K562 (cell line): ENCODE results near the gene RSPH9. TPM values are rescaled to one million over a fixed set of nuclear protein-coding genes. Genes with fewer than 3 reads are reported as not detected.

Source experiments
- C11orf30 ChIP-seq: fragments of 450-650 bp; IDR thresholded peaks from 2 replicates; pipeline ENCODE4 v1.6.1; 2016; ENCODE audit warnings: low read depth, mild to moderate bottlenecking
- DPF2 ChIP-seq: fragments of 450-650 bp; IDR thresholded peaks from 2 replicates; pipeline ENCODE4 v1.6.1; 2016
- ELF4 ChIP-seq: fragments of 450-650 bp; formaldehyde crosslinking; IDR thresholded peaks from 2 replicates; pipeline ENCODE4 v1.4.0; 2022; ENCODE audit warnings: missing genetic modification characterization
- EP400 ChIP-seq: fragments of 450-650 bp; IDR thresholded peaks from 2 replicates; pipeline ENCODE4 v1.6.1; 2017; ENCODE audit warnings: antibody characterized with exemption, mild to moderate bottlenecking, moderate library complexity
- HIVEP1 ChIP-seq: fragments of 250-450 bp; sonication (Bioruptor Pico); IDR thresholded peaks from 2 replicates; pipeline ENCODE4 v1.4.0; 2020; ENCODE audit warnings: mild to moderate bottlenecking
- HNRNPUL1 ChIP-seq: fragments of 200-400 bp; formaldehyde crosslinking; IDR thresholded peaks from 2 replicates; pipeline ENCODE4 v1.6.1; 2017; ENCODE audit warnings: low read length
- HOXB6 ChIP-seq: fragments of 250-450 bp; sonication (Bioruptor Pico); IDR thresholded peaks from 2 replicates; pipeline ENCODE4 v1.5.1; 2022; ENCODE audit warnings: mild to moderate bottlenecking, borderline replicate concordance
- MBD2 ChIP-seq: sonication (generic); IDR thresholded peaks from 2 replicates; pipeline ENCODE4 v1.6.1; 2016; ENCODE audit warnings: low read depth, borderline replicate concordance
- NFE2L1 ChIP-seq: fragments of 450-650 bp; IDR thresholded peaks from 2 replicates; pipeline ENCODE4 v1.6.1; 2016; ENCODE audit warnings: missing genetic modification characterization, low read depth, mild to moderate bottlenecking, missing compliant biosample characterization, moderate library complexity, borderline replicate concordance
- NR4A1 ChIP-seq, 2 experiments: fragments of 250-450 bp in 1 of 2; fragments of 450-650 bp in 1 of 2; sonication (Bioruptor Pico) in 1 of 2; IDR thresholded peaks; 2 replicates each; pipeline versions ENCODE4 v1.4.0 to v1.6.1; 2016 to 2020; ENCODE audit warnings: mild to moderate bottlenecking in 2 of 2, missing compliant biosample characterization in 1 of 2, missing genetic modification characterization in 1 of 2, moderate library complexity in 1 of 2
- RHOXF2B ChIP-seq: fragments of 250-450 bp; sonication (Bioruptor Pico); conservative IDR thresholded peaks from 2 replicates; pipeline ENCODE4 v1.5.1; 2021
- SAFB2 ChIP-seq: fragments of 200-400 bp; formaldehyde crosslinking; IDR thresholded peaks from 2 replicates; pipeline ENCODE4 v1.6.1; 2018; ENCODE audit warnings: borderline replicate concordance, low read length, low read depth, moderate library complexity; ENCODE audit not compliant: severe bottlenecking
- SMARCA4 ChIP-seq: fragments of 450-650 bp; IDR thresholded peaks from 2 replicates; pipeline ENCODE4 v1.6.1; 2016
- TEAD2 ChIP-seq: fragments of 450-650 bp; IDR thresholded peaks from 2 replicates; pipeline ENCODE4 v1.6.1; 2016; ENCODE audit warnings: missing genetic modification characterization, control low read depth, missing compliant biosample characterization
- TFAM ChIP-seq: fragments of 250-450 bp; sonication (Bioruptor Pico); conservative IDR thresholded peaks from 2 replicates; pipeline ENCODE4 v1.5.0; 2021; ENCODE audit warnings: mild to moderate bottlenecking, moderate library complexity
- ZC3H11A ChIP-seq: IDR thresholded peaks from 2 replicates; pipeline ENCODE4 v1.6.1; 2012; ENCODE audit warnings: low read depth, low read length, improper control_type of control experiment
- ZFPM2 ChIP-seq: fragments of 250-450 bp; sonication (Bioruptor Pico); IDR thresholded peaks from 2 replicates; pipeline ENCODE4 v1.5.1; 2022; ENCODE audit warnings: mild to moderate bottlenecking
- ZNF3 ChIP-seq: fragments of 250-450 bp; sonication (Bioruptor Pico); IDR thresholded peaks from 2 replicates; pipeline ENCODE4 v1.5.0; 2021; ENCODE audit warnings: mild to moderate bottlenecking, moderate library complexity
- ZNF584 ChIP-seq: fragments of 200-800 bp; sonication (Bioruptor generic); IDR thresholded peaks from 2 replicates; pipeline ENCODE4 v1.6.1; 2016; ENCODE audit warnings: low read depth, mild to moderate bottlenecking, missing genetic modification characterization, missing compliant biosample characterization
- ZNF75A ChIP-seq: fragments of 450-650 bp; formaldehyde crosslinking; IDR thresholded peaks from 2 replicates; pipeline ENCODE4 v1.4.0; 2020; ENCODE audit warnings: mild to moderate bottlenecking
- ZNF830 ChIP-seq: fragments of 250-450 bp; sonication (Bioruptor Pico); IDR thresholded peaks from 2 replicates; pipeline ENCODE4 v1.5.0; 2021; ENCODE audit warnings: mild to moderate bottlenecking
- polyA plus RNA-seq, 8 experiments: library from polyadenylated mRNA; depleted of rRNA in 4 of 8; stranded (reverse) in 5 of 8; unstranded in 3 of 8; fragments of >200 nt; fragmentation: Nextera tagmentation in 2 of 8; fragmentation: Illumina TruSeq in 1 of 8; extraction: Ambion mirVana in 2 of 8; extraction: Trizol in 1 of 8; gene quantifications; 2 replicates each; pipeline versions ENCODE4 v1.2.1 to v1.2.3, GENCODE V29; 2011 to 2014; ENCODE audit warnings: inconsistent platforms in 1 of 8, missing spikeins in 1 of 8
- total RNA-seq, 7 experiments: library from RNA; depleted of rRNA in 6 of 7; stranded (reverse); fragments of >200 nt in 6 of 7; fragmentation: Illumina TruSeq in 2 of 7; extraction: Trizol in 2 of 7; gene quantifications; 2 replicates each; pipeline versions ENCODE4 v1.2.1 to v1.2.3, GENCODE V29; 2011 to 2021; ENCODE audit warnings: low replicate concordance in 1 of 7
- TF ChIP-seq, protein P1 (sequence below): IDR thresholded peaks from 2 replicates; pipeline ENCODE4 v1.6.1; 2014; ENCODE audit warnings: antibody characterized with exemption
- TF ChIP-seq, protein P2 (sequence below): fragments of 450-650 bp; conservative IDR thresholded peaks from 2 replicates; pipeline ENCODE4 v1.6.1; 2016; ENCODE audit warnings: missing genetic modification characterization, low read depth, mild to moderate bottlenecking, missing compliant biosample characterization, moderate library complexity

Gene RSPH9
- total and polyA plus RNA-seq, 9 of the 15 experiments (the other 6 are each of a cell fraction or from before 2014, with no cell fraction given) = 0.05 to 0.60 (median 0.39) TPM; not detected in 6

DNA sequence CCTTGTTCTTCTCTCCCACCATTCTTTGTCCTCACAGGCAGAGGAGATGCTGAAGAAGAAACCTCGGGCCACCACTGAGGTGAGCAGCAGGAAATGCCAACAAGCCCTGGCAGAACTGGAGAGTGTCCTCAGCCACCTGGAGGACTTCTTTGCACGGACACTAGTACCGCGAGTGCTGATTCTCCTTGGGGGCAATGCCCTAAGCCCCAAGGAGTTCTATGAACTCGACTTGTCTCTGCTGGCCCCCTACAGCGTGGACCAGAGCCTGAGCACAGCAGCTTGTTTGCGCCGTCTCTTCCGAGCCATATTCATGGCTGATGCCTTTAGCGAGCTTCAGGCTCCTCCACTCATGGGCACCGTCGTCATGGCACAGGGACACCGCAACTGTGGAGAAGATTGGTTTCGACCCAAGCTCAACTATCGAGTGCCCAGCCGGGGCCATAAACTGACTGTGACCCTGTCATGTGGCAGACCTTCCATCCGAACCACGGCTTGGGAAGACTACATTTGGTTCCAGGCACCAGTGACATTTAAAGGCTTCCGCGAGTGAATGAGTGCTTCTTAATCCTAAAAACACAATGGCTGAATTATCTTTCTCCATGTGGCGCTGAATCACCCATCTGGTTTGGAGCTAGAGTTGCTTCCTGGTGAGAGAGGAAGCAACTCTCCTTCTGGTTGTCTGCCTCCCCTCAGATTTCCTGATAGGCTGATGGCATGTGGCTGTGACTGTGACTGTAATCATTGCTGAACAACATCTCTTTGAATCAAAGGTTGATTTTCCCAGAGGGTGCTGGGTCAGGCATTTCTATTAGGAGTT lies 4.6 kb upstream of the RSPH9 start (continued):
- 0 out of 2 replicates have a peak, but pooled peaks have one; percentile 73 for TF ChIP-seq RHOXF2B (CRISPR knock-in tag)
- no peak for TF ChIP-seq SAFB2
- TF ChIP-seq TEAD2 = no peak
- 0 out of 2 replicates have a peak, but pooled peaks have one; percentile 43 for TF ChIP-seq HIVEP1 (CRISPR knock-in tag)
- peak; percentile 86 for TF ChIP-seq SMARCA4
- peak; percentile 87 for TF ChIP-seq ELF4
- no peak for TF ChIP-seq ZNF830
- no peak for TF ChIP-seq NFE2L1
- no peak for TF ChIP-seq ZNF3 (CRISPR knock-in tag)
- TF ChIP-seq, protein P1, sequence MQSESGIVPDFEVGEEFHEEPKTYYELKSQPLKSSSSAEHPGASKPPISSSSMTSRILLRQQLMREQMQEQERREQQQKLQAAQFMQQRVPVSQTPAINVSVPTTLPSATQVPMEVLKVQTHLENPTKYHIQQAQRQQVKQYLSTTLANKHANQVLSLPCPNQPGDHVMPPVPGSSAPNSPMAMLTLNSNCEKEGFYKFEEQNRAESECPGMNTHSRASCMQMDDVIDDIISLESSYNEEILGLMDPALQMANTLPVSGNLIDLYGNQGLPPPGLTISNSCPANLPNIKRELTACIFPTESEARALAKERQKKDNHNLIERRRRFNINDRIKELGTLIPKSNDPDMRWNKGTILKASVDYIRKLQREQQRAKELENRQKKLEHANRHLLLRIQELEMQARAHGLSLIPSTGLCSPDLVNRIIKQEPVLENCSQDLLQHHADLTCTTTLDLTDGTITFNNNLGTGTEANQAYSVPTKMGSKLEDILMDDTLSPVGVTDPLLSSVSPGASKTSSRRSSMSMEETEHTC = peak; percentile 53; the same call in 1 of the 2 replicates
- peak; percentile 33; the same call in 1 of the 2 replicates for TF ChIP-seq MBD2
- peak; percentile 79 for TF ChIP-seq ZNF584 (CRISPR knock-in tag)
- TF ChIP-seq, protein P2, sequence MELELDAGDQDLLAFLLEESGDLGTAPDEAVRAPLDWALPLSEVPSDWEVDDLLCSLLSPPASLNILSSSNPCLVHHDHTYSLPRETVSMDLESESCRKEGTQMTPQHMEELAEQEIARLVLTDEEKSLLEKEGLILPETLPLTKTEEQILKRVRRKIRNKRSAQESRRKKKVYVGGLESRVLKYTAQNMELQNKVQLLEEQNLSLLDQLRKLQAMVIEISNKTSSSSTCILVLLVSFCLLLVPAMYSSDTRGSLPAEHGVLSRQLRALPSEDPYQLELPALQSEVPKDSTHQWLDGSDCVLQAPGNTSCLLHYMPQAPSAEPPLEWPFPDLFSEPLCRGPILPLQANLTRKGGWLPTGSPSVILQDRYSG (tag) = peak; percentile 72; the same call in 1 of the 2 replicates
- TF ChIP-seq HOXB6 (CRISPR knock-in tag) = no peak
- 0 out of 2 replicates have a peak, but pooled peaks have one; percentile 65 for TF ChIP-seq ZFPM2 (CRISPR knock-in tag)
- TF ChIP-seq C11orf30 = peak; percentile 51
- TF ChIP-seq ZNF75A (CRISPR knock-in tag) = no peak
- no peak for TF ChIP-seq ZC3H11A
- no peak for TF ChIP-seq TFAM (CRISPR knock-in tag)
- TF ChIP-seq HNRNPUL1 = no peak
- 0 out of 2 replicates have a peak, but pooled peaks have one; percentile 29 for TF ChIP-seq NR4A1 (CRISPR knock-in tag; IDR thresholded peaks at IDR 0.05)
- 0 out of 2 replicates have a peak, but pooled peaks have one; percentile 35 for TF ChIP-seq NR4A1 (tag; IDR thresholded peaks at IDR 0.05)
- peak; percentile 82 for TF ChIP-seq DPF2
- TF ChIP-seq EP400 = peak; percentile 85
